GM19372 (cell line): Measurements from ENCODE around the gene NEURL1.

Source experiments
- ATAC-seq: cut with Tn5 transposase; IDR thresholded peaks from one replicate; pipeline ENCODE4 v1.9.1; 2021; ENCODE audit warnings: mild to moderate bottlenecking, low read depth, moderate library complexity; ENCODE audit not compliant: unreplicated experiment

Gene NEURL1

GRCh38 chr10:103578782-103579382 lies 85.4 kb downstream of the NEURL1 start:
- ATAC-seq, result no peak

DNA sequence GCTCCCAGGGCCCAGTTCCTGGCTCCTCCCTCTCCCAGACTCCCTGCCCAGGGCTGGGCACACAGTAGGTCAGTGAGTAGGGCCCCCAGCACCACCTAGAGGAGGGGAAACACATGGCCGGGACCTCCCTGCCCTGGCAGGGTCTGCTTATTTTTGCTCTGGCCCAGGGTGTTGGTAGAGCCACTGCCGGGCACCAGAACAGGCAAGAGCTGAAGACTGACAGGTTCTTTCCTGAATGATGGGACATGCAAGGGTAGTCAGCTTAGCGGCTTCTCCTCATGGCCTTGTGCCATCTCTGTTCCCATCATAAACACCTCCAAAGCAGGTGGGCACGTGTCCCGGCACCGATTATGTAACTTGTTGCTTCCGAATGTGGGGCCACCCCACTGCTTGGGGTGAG lies 86.5 kb downstream of the NEURL1 start:
- ATAC-seq, result no peak

GRCh38 chr10:103580430-103580829 lies 86.9 kb downstream of the NEURL1 start:
- no peak for ATAC-seq

GRCh38 chr10:103581499-103581898 lies 88.0 kb downstream of the NEURL1 start:
- ATAC-seq, result no peak

DNA sequence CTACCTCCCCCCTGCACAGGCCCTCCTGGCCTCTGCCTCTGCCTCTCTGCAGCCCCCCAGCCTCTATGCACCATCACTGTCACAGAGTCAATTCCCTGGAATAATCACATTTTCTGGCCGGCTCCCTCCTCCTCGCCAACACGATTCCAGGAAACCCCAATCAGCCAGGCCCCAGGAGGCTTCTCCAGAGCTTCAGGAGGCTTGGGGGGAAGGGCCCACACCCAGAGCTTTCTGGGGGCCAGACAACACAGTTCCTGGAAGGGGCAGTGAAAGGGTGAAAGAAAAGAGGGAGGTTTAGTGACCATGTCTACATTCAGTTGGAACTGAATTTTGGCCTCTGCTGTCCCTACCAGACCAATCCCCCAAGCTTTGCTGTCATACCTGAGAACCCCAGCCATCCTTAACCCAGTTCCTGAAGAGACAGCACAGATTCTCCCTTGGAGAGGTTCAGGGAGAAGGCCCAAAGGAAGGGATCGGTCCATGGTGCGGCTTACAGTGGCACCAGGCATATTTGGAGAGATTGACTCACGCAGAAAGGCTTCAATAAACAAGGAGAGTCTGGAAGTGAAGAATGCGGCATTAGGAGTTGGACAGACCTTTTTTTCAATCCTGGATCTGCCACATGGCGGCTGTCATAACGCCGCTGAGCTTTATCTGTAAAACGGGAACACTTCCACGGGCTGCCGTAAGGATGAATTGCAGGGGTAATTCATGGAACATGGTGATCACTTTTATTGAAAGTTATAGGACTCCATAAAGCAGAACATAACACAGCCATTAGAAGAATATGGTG lies 89.0 kb downstream of the NEURL1 start:
- no peak for ATAC-seq

DNA sequence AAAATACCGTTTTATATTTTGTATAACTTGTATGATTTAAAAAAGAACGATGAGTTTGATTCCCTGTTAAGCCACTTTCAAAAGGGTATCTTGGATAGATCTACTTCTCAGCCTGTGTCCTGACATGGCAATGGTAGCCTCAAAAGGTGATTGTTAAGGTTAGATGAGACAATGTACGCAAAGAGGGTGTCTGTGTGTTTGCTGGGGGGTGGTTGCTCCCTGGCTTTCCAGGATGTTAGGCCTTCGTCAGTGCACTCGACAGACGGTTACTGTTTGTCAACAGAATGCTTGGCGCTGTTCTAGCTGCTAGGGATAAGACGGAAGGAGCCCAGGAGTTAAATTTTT lies 90.3 kb downstream of the NEURL1 start:
- ATAC-seq, result no peak

DNA sequence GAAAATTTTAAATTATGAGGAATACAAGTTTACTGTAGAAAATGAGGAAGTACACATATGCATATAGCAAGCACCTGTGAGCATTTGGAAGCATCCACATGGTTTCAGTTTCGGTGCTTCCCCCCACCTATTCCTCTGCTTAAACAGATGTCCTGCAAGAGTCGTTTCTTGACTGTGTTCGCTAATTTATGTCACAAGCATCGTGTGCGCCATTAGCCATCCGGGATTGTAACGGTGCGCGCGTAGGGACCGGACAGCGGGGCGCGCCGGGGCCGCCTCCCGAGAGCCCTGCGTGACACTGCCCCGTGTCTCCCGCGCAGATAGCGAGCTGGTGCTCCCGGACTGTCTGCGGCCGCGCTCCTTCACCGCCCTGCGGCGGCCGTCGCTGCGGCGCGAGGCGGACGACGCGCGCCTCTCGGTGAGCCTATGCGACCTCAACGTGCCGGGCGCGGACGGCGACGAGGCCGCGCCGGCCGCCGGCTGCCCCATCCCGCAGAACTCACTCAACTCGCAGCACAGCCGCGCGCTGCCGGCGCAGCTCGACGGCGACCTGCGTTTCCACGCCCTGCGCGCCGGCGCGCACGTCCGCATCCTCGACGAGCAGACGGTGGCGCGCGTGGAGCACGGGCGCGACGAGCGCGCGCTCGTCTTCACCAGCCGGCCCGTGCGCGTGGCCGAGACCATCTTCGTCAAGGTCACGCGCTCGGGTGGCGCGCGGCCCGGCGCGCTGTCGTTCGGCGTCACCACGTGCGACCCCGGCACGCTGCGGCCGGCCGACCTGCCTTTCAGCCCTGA lies 90.9 kb downstream of the NEURL1 start:
- ATAC-seq, result no peak

GRCh38 chr10:103585011-103585405 lies 91.5 kb downstream of the NEURL1 start:
- ATAC-seq, result no peak

DNA sequence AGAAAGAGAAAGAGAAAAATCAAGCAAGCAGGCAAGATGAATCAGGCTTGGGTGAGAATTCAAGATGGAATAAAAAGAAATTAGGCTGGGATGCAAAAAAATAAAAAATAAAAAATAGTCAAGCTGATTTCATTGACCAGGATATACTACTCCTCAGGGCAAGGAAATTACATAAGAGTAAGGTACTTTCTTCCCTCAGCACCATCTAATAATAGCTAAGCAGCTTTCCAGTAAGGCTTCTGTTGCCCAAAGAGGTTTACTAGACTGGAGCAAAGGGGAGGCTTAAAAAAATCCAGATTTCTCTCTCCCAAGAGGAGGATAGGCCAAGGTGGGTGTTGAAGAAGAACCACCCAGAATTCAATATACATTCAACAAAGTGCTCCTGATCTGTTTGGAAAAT lies 93.6 kb downstream of the NEURL1 start:
- no peak for ATAC-seq

- no peak for ATAC-seq
Observed at GRCh38 chr10:103589074-103589630, 95.6 kb downstream of the NEURL1 start.

DNA sequence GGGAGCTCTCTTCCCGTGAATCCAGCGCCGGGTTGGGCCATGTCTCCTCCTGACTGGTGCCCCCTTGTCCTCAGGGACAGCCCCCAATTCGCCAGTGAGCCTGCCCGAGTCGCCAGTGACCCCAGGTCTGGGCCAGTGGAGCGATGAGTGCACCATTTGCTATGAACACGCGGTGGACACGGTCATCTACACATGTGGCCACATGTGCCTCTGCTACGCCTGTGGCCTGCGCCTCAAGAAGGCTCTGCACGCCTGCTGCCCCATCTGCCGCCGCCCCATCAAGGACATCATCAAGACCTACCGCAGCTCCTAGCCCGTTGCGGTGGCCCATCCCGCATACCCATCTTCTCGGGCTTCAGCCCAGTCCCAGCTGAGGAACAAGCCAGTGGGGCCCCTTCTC lies 96.6 kb downstream of the NEURL1 start:
- ATAC-seq, result no peak

DNA sequence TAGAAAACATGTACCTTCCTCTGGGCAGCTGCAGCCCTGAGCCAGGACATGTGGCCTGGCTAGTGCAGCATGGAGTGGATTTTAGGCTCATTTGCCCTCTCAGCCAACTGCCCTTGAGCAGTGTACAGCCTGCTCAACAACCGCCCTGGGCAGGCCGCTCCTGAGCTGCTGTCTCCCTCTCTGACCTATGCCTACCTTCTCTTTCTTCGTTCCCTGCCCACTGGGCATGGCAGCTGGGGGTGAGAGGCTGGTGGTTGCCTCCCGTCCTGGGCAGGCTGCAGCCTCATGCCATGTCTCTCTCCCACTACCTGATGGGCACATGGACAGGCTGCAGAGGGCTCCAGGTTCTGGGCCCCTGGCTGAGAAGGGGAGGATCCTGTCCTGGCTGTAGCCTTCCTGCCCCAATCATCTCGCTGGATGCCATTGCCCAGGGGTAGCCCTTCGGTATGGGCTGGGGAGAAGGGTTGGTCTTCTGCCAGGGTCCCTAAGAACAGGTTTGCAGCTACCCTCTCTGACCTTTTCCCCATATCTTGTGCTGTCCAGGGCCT lies 97.3 kb downstream of the NEURL1 start:
- ATAC-seq, result no peak

GRCh38 chr10:103592186-103593021 lies 98.9 kb downstream of the NEURL1 start:
- no peak for ATAC-seq

GRCh38 chr10:103593022-103593570 lies 99.6 kb downstream of the NEURL1 start:
- no peak for ATAC-seq

- ATAC-seq, result no peak
Observed at GRCh38 chr10:103595933-103596726, 102.6 kb downstream of the NEURL1 start.

DNA sequence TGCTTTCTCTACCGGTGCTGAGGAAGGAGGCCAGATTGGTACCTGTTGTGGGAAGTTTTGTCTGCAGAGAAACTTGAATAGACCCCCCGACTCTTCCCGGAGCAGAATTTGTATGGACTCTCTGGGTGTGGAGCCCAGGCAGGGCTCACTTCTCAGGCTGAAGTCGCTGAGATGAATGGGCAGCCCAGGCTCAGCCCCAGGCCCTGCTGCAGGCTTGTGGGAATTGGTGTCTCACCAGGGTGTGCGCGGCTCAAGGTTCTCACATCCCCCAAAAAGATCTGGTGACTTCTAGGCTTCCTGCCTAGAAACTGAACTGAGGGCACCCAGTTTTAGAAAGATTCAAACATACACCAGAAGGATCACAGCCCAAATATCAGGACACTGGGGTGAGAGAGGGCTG lies 103.5 kb downstream of the NEURL1 start:
- ATAC-seq, result no peak

DNA sequence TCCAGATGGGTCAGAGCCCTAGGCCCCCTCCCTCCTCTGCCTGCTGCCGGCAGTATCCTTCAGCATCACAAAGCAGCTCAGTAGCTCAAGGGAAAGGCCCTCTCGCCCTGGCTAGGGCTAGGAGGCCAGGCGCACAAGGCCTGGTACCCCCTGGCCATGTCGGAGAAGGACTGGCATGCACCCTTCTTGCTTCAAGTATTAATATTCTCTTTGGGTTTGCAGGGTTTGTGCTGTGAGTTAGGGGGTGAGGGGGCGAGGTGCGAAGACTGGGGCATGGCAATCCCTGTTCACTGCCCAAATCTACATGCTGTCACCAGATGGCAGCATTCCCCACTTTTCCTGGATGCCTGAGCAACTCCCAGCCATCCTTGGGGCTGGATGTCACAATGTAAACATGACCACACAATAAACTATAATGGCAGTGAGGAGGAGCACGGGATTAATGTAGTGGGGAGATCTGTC lies 105.2 kb downstream of the NEURL1 start:
- ATAC-seq, result no peak

DNA sequence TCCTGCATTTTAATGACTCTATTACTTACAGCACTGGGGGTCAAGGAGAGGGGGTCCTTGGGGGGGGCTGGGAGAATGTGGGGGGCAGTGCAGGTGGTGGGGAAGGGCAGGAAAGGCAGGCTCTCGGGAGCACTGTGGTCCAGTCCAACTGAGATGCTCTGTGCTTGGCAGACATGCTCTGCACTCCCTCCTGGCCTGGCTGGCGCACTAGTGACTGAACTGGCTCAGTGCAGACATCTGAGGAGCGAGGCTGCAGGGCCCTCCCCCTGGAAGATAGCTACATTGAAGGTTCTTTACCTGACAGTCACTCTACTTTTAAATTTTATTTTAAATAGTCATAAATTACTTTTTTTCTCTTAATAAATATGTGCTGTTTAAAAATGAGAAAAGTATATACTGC lies 105.7 kb downstream of the NEURL1 start:
- no peak for ATAC-seq

DNA sequence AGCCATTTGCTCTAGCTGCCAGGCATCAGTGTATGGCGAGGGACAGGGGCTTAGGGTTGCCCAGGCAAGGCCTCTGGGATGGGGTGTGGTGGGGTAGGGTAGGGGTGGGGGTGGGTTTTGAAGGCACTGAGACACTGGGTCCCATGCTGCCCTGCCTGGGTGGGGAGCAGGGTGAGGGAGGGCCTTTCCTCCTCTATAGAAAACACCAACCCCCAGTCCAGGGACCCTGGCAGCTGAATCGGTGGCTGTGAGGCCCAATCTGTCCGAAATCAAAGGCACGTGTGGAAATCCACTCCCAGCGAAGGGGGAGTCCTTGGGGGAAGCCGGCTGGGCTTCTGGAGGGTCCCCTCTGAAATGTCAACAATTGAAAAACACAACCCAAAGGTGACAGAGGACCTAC lies 106.4 kb downstream of the NEURL1 start:
- no peak for ATAC-seq
